ENCODE measurements around the gene NRXN3. TPM values are rescaled to one million over a fixed set of nuclear protein-coding genes. Genes with fewer than 3 reads are reported as not detected.

The NRXN3 gene
- total RNA-seq, 1 donor from 2014 or later = 19.8 TPM

- no peaks in the 10 kb centered on the region for H3K9me3 Mint-ChIP-seq
- H3K36me3 Mint-ChIP-seq = no peaks in the 10 kb centered on the region
- no peaks in the 10 kb centered on the region for H3K4me1 Mint-ChIP-seq (ENCODE audit: unreplicated experiment)
- H3K27me3 Mint-ChIP-seq = no peaks in the 10 kb centered on the region
- no peak for DNase-seq (ENCODE audit: extremely low spot score, unreplicated experiment)
- no peak overlapping the region for H3K27ac Mint-ChIP-seq
- H3K4me3 Mint-ChIP-seq = no peak overlapping the region
- no peak for TF ChIP-seq CTCF (conservative IDR thresholded peaks at IDR 0.05)
Measured at GRCh38 chr14:79534703-79535353, 1364.7 kb downstream of the NRXN3 start.

GRCh38 chr14:79540394-79540793 is 1370.2 kb downstream of the NRXN3 start:
- Mint-ChIP-seq H3K4me3 (peak overlapping the region; percentile 62), H3K4me1 (ENCODE audit: unreplicated experiment) (peaks cover 4% of the 10 kb centered on the region), H3K36me3 (no peaks in the 10 kb centered on the region), H3K9me3 (peaks cover 11% of the 10 kb centered on the region), H3K27ac (peak overlapping the region; percentile 84), H3K27me3 (no peaks in the 10 kb centered on the region)
- DNase-seq (ENCODE audit: extremely low spot score, unreplicated experiment) = no peak
- no peak for TF ChIP-seq CTCF (conservative IDR thresholded peaks at IDR 0.05)

GRCh38 chr14:79542121-79542520 is 1371.9 kb downstream of the NRXN3 start:
- Mint-ChIP-seq H3K4me1 (ENCODE audit: unreplicated experiment) (peaks cover 4% of the 10 kb centered on the region), H3K4me3 (no peak overlapping the region), H3K27ac (peak overlapping the region; percentile 66), H3K9me3 (peaks cover 11% of the 10 kb centered on the region), H3K27me3 (no peaks in the 10 kb centered on the region), H3K36me3 (no peaks in the 10 kb centered on the region)
- no peak for TF ChIP-seq CTCF (conservative IDR thresholded peaks at IDR 0.05)
- no peak for DNase-seq (ENCODE audit: extremely low spot score, unreplicated experiment)

- Mint-ChIP-seq H3K27me3 (no peaks in the 10 kb centered on the region), H3K9me3 (peaks cover 16% of the 10 kb centered on the region), H3K4me3 (no peak overlapping the region), H3K4me1 (ENCODE audit: unreplicated experiment) (peaks cover 4% of the 10 kb centered on the region), H3K36me3 (peaks cover 5% of the 10 kb centered on the region), H3K27ac (peak overlapping the region; percentile 66)
- no peak for TF ChIP-seq CTCF (conservative IDR thresholded peaks at IDR 0.05)
- no peak for DNase-seq (ENCODE audit: extremely low spot score, unreplicated experiment)
Measured at GRCh38 chr14:79543348-79543747, 1373.2 kb downstream of the NRXN3 start.

- peak; percentile 78 for TF ChIP-seq CTCF (conservative IDR thresholded peaks at IDR 0.05)
- peaks cover 16% of the 10 kb centered on the region for H3K9me3 Mint-ChIP-seq
- H3K36me3 Mint-ChIP-seq = peaks cover 5% of the 10 kb centered on the region
- H3K27ac Mint-ChIP-seq = no peak overlapping the region
- DNase-seq (ENCODE audit: extremely low spot score, unreplicated experiment) = no peak
- no peak overlapping the region for H3K4me3 Mint-ChIP-seq
- H3K4me1 Mint-ChIP-seq (ENCODE audit: unreplicated experiment) = peaks cover 10% of the 10 kb centered on the region
- H3K27me3 Mint-ChIP-seq = no peaks in the 10 kb centered on the region
Measured at GRCh38 chr14:79543967-79544697, 1374.0 kb downstream of the NRXN3 start.
